Measurements from ENCODE around the gene GNAI3. TPM values are rescaled to one million over a fixed set of nuclear protein-coding genes. Genes with fewer than 3 reads are reported as not detected.

The GNAI3 gene
- total and polyA plus RNA-seq, 10 of the 15 experiments (the other 5 are each of a cell fraction or from before 2014, with no cell fraction given): 5.9 to 13.8 (median 8.0) TPM

DNA sequence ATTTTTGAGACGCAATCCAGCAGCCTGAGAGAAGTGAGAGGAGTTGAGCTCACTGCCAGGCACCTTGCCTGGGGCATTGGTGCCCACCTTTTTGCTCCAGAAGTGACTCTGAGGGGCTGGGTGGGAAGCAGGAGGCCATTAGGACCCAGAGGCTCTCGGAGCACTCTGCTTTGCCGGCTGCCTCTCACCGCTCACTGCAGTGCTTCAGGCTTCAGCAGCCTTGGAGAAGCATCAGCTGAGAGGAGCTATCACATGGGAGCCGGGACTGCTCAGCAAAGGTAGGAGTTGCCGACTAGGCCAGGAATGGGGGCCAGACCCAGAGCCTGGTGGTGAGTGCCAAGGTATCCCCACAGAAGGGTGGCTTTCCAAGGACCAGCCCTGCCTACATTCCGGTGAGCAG, 8.7 kb upstream of the GNAI3 start, which contains the start of gene GPR61:
Gene GPR61, plus strand, starts transcription at position 197 of the 400 bp plus-strand sequence. CDS start 3,151 bp downstream, outside the sequence.
- no peak within 1 kb of the TSS for H3K4me2 ChIP-seq (ENCODE audit: control insufficient read depth, insufficient read depth)
- no peak within 1 kb of the TSS for H3K4me3 ChIP-seq
- CTCF ChIA-PET: interaction anchor here (0.9 to 21.3 kb wide), 3 partner anchors 39 to 444 kb away, joined by 3 to 1280 read pairs (median 11); partner anchors contain the start of genes AHCYL1, AMIGO1 and CYB561D1
- no peaks in the 10 kb centered on the region for H3K4me1 ChIP-seq (ENCODE audit: control insufficient read depth, insufficient read depth, low read length)
- WGBS (ENCODE audit: insufficient coverage, insufficient replicate concordance, low lambda C conversion rate, missing lambda C conversion rate): 77% methylated on average over 5 of the region's 7 CpGs
- SMC1A ChIA-PET (ENCODE audit: uncharacterized antibody, unreplicated experiment): interaction anchor here (0.7 to 2.5 kb wide), 2 partner anchors 10 to 116 kb away, joined by 4 to 10 read pairs; partner anchors contain the start of gene GSTM4
- H3K36me3 ChIP-seq (ENCODE audit: control insufficient read depth in 2 of 2, insufficient read depth in 2 of 2, low read length in 1 of 2): no peaks in the 10 kb centered on the region
- H3K9ac ChIP-seq (ENCODE audit: control insufficient read depth, insufficient read depth, low read length): no peak within 1 kb of the TSS
- DNase-seq (ENCODE audit: low read depth, low spot score) (no peak), ATAC-seq (no peak), FAIRE-seq (no peak)
- no peak within 1 kb of the TSS for H2AFZ ChIP-seq (ENCODE audit: control insufficient read depth, low read depth, low read length)
- TF ChIP-seq, protein P1, sequence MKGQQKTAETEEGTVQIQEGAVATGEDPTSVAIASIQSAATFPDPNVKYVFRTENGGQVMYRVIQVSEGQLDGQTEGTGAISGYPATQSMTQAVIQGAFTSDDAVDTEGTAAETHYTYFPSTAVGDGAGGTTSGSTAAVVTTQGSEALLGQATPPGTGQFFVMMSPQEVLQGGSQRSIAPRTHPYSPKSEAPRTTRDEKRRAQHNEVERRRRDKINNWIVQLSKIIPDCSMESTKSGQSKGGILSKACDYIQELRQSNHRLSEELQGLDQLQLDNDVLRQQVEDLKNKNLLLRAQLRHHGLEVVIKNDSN (IDR thresholded peaks at IDR 0.05; ENCODE audit: borderline replicate concordance, extremely low read length, insufficient read depth, low read depth, low read length): no peak
- TF ChIP-seq CBX3 (IDR thresholded peaks at IDR 0.05; ENCODE audit: borderline replicate concordance, low read depth) (no peak), HDAC6 (IDR thresholded peaks at IDR 0.05; ENCODE audit: unreplicated experiment) (no peak), HDAC2 (IDR thresholded peaks at IDR 0.05) (no peak), KAT2A (conservative IDR thresholded peaks at IDR 0.05; ENCODE audit: control insufficient read depth, low read depth, low read length) (no peak), NR2C1 (IDR thresholded peaks at IDR 0.05) (no peak)
- intact Hi-C loops (cut with micrococcal nuclease; ENCODE audit: unreplicated experiment) (no loop called here), in situ Hi-C loops (cut with MboI) (no loop called here)
- H3K9me3 ChIP-seq (replicated peaks; ENCODE audit: control insufficient read depth, insufficient read depth, low read length): no peaks in the 10 kb centered on the region
- POLR2A ChIA-PET: interaction anchor here (0.9 kb wide), 1 partner anchor 467 kb away, joined by 3 read pairs; no protein-coding TSS in a partner anchor
- BruUV-seq (replicated peaks): no TSS peak
- no peak within 1 kb of the TSS for H3K27ac ChIP-seq (ENCODE audit: control insufficient read depth, insufficient read depth)
- RAD21 ChIA-PET (ENCODE audit: unreplicated experiment): interaction anchor here (1.7 kb wide), 1 partner anchor 235 kb away, joined by 5 read pairs; no protein-coding TSS in a partner anchor
- no peaks in the 10 kb centered on the region for H4K20me1 ChIP-seq (ENCODE audit: control insufficient read depth, insufficient read depth)
- H3K27me3 ChIP-seq (replicated peaks in 1 of 2; ENCODE audit: control insufficient read depth in 2 of 2, insufficient read depth in 2 of 2, low read length in 1 of 2): no peaks in the 10 kb centered on the region
- H3K79me2 ChIP-seq (ENCODE audit: control insufficient read depth, insufficient read depth, low read length): no peaks in the 10 kb centered on the region
